ENCODE data around the gene MAMDC4. TPM values are rescaled to one million over a fixed set of nuclear protein-coding genes. Genes with fewer than 3 reads are reported as not detected.
A peak's percentile ranks its signal among the peaks of the same experiment; 100 is the strongest.

MAMDC4 gene
- total and polyA plus RNA-seq, 8 donors = 1.1 to 317 (median 4.5) TPM

DNA sequence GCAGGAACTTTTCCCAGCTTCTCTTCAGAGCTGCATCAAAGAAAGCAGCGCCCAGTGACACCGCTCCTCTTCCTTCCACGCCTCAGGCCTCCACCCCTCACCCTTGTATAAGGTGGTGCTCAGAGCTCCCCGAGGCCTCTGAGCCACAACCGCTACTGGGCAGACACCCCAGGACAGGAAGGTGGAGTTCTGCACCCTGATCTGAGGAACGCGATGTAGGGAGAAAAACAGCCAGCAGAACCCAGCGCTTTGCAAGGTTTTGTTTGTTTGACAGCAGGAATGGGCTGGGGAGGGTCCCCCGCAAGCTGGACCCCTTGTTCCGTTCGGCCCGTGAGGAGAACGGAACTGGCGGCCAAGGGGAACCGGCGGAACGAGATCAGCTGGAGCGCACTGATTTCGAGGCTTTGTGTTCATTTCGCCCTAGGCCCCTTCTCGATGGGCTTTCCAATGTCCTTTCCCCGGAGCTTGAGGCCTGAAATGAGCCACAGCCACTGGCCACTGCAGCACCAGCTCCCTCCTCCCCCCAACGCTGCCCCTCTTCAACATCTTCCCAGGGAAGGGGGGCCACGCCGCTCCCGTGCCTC, 9.8 kb downstream of the MAMDC4 start:
- intact Hi-C loops (cut with DNase I; ENCODE audit: low total_unique reads) = no loop called here
- H3K4me3 ChIP-seq = no peak overlapping the region
- H3K36me3 ChIP-seq = peaks cover 34 to 44% (median 39%) of the 10 kb centered on the region in 4 donors
- no peak for TF ChIP-seq POLR2A (IDR thresholded peaks at IDR 0.05)
- TF ChIP-seq, protein P1, sequence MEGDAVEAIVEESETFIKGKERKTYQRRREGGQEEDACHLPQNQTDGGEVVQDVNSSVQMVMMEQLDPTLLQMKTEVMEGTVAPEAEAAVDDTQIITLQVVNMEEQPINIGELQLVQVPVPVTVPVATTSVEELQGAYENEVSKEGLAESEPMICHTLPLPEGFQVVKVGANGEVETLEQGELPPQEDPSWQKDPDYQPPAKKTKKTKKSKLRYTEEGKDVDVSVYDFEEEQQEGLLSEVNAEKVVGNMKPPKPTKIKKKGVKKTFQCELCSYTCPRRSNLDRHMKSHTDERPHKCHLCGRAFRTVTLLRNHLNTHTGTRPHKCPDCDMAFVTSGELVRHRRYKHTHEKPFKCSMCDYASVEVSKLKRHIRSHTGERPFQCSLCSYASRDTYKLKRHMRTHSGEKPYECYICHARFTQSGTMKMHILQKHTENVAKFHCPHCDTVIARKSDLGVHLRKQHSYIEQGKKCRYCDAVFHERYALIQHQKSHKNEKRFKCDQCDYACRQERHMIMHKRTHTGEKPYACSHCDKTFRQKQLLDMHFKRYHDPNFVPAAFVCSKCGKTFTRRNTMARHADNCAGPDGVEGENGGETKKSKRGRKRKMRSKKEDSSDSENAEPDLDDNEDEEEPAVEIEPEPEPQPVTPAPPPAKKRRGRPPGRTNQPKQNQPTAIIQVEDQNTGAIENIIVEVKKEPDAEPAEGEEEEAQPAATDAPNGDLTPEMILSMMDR (IDR thresholded peaks at IDR 0.05) = no peak
- TF ChIP-seq EP300 (IDR thresholded peaks at IDR 0.05) = no peak
- no peak for TF ChIP-seq POLR2AphosphoS5 (IDR thresholded peaks at IDR 0.05)
- H3K4me1 ChIP-seq = peaks cover 57 to 82% (median 75%) of the 10 kb centered on the region in 4 donors
- H3K27me3 ChIP-seq = no peaks in the 10 kb centered on the region
- DNase-seq = no peak
- no peak overlapping the region for H3K27ac ChIP-seq
- WGBS, 5 donors = 84 to 91% (median 86%) methylated on average over 26 of the region's 26 CpGs
- no peaks in the 10 kb centered on the region for H3K9me3 ChIP-seq

DNA sequence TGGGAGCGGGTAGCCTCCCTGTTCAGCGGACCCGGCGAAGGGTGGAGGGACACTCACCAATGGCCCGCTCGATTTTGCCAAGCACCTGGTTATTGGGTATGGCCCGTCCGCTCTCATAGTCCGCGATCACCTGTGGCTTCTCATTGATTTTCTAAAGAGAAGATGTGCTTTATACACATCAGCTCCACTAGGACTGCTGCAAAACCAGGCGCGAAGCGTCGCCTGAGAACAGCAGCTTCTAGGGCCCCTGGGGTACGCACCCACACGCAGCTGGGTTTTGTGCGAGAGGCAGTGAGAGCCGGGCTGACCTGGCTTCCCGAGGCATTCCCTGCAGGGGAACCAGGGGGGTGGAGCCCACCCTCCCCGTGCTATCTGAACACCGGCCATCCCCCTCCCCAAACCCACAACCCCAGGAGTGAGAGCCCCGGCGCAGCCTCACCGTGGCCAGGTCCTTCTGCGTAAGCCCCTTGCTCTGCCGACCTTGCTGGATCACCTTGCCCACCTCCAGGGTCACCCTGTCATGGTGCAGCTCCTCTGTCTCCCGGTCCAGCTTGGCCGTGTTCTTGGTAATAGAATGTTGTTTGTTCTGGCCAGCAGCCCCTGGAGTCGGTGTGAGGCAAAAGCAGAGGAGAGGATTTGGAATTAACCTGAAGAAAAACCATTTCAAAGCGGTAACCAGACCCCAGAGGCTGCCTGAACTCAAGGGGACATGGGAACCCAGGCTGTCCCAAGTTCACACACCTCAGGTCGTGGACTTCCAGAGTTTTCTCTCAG, 10.9 kb downstream of the MAMDC4 start:
- no peak overlapping the region for H3K4me3 ChIP-seq
- peaks cover 46 to 79% (median 72%) of the 10 kb centered on the region in 4 donors for H3K4me1 ChIP-seq
- peaks cover 34 to 44% (median 39%) of the 10 kb centered on the region in 4 donors for H3K36me3 ChIP-seq
- no peak for DNase-seq
- TF ChIP-seq EP300 (IDR thresholded peaks at IDR 0.05) = no peak
- TF ChIP-seq, protein P1 (IDR thresholded peaks at IDR 0.05) = no peak
- no peak for TF ChIP-seq POLR2A (IDR thresholded peaks at IDR 0.05)
- TF ChIP-seq POLR2AphosphoS5 (IDR thresholded peaks at IDR 0.05) = no peak
- H3K27ac ChIP-seq = no peak overlapping the region
- H3K9me3 ChIP-seq = no peaks in the 10 kb centered on the region
- intact Hi-C loops (cut with DNase I; ENCODE audit: low total_unique reads) = no loop called here
- H3K27me3 ChIP-seq = no peaks in the 10 kb centered on the region
- 84 to 91% (median 88%) methylated on average over 23 to 31 of the region's 31 CpGs for WGBS, 5 donors

DNA sequence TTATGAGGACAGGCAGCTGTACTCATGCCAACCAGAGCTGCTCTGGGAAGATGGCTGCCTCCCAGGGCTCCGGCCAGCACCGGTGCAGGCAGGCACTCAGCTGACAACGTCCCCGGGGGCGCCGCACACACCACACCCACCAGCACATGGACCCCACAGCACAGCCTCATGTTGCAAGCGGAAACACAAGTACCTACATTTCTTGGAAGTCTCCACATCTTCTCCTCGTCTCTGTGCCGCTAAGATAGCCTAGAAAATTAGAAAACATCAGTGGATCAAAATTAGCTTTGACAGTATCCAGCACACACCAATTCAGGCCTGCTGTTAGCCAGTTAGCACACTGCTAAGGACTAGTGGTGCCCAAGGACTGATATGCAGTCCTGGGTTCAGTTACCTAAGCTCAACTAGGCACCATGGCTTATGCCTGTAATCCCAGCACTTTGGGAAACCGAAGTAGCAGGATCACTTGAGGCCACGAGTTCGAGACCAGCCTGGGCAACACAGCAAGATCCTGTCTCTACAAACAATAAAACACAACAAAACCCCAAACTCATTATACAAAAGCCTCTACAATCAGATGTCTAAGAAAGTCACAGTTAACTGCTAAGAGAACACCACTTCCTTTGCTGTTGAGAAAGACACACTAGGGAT, 11.6 kb downstream of the MAMDC4 start:
- peaks cover 34 to 44% (median 39%) of the 10 kb centered on the region in 4 donors for H3K36me3 ChIP-seq
- no peak overlapping the region for H3K4me3 ChIP-seq
- WGBS, 5 donors = 84 to 92% (median 89%) methylated on average over 9 to 12 of the region's 12 CpGs
- H3K9me3 ChIP-seq = no peaks in the 10 kb centered on the region
- no peaks in the 10 kb centered on the region for H3K27me3 ChIP-seq
- no peak for DNase-seq
- H3K27ac ChIP-seq = no peak overlapping the region
- peaks cover 39 to 72% (median 65%) of the 10 kb centered on the region in 4 donors for H3K4me1 ChIP-seq
- no peak for TF ChIP-seq EP300 (IDR thresholded peaks at IDR 0.05)
- no peak for TF ChIP-seq POLR2A (IDR thresholded peaks at IDR 0.05)
- TF ChIP-seq POLR2AphosphoS5 (IDR thresholded peaks at IDR 0.05) = no peak
- TF ChIP-seq, protein P1 (IDR thresholded peaks at IDR 0.05) = no peak
- intact Hi-C loops (cut with DNase I; ENCODE audit: low total_unique reads) = no loop called here

DNA sequence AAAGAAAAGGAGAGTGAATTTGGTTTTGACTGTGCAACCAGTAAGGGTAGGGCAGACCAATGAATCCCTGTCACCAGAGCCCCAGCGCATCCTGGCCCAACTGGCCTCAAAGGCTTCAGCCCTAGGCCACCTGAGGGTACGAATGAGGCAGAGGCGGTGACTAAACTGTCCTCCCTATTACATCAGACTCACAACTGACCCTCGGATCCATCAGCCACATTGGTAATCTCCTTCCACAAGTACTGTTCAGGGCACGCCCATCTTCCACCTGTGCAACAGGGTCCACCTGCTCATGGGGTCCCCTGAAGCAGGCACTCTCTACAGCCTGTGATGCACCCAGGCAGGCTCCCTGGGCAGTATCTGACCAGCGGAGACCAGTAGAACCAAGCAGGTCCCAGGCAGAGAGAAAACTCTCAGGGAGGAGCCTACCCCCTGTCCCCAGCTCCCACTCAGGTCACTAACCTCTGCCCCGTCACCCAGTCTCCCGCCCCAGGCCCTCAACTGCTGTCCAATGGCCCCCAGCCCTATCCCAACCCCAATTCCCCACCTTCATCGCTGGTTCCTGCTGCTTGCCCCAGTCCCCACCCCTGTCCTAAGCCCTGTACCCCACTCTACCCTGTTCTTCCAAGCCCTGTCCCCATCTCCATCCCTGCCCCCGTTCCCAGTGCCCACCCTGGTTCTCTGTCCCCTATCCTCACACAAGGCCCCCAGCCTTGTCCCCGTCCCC, 13.1 kb downstream of the MAMDC4 start:
- Histone ChIP-seq H3K9me3 (no peaks in the 10 kb centered on the region), H3K27me3 (no peaks in the 10 kb centered on the region), H3K36me3 (peaks cover 34 to 41% (median 38%) of the 10 kb centered on the region in 4 donors), H3K27ac (peak overlapping the region; percentile 88 to 98 (median 96)), H3K4me3 (peak overlapping the region; percentile 72 to 100 (median 94)), H3K4me1 (peaks cover 26 to 58% (median 51%) of the 10 kb centered on the region in 4 donors)
- intact Hi-C loops (cut with DNase I; ENCODE audit: low total_unique reads) = no loop called here
- 46 to 59% (median 53%) methylated on average over 11 of the region's 11 CpGs for WGBS, 5 donors
- DNase-seq = peak in 1 of 2 donors; percentile 15
- no peak for TF ChIP-seq POLR2AphosphoS5 (IDR thresholded peaks at IDR 0.05)
- no peak for TF ChIP-seq POLR2A (IDR thresholded peaks at IDR 0.05)
- no peak for TF ChIP-seq EP300 (IDR thresholded peaks at IDR 0.05)
- TF ChIP-seq, protein P1 (IDR thresholded peaks at IDR 0.05) = no peak
